Neural cell (in vitro differentiated cells): ENCODE data around the gene TRIM9. TPM values are rescaled to one million over a fixed set of nuclear protein-coding genes. Genes with fewer than 3 reads are reported as not detected.

ENCODE experiments used
- H2AFZ ChIP-seq: fragments of 200-600, 300-800 bp; sonication (generic), shearing (Covaris generic); 2 replicates; pipeline ENCODE4 v1.6.0; 2014; ENCODE audit warnings: low read depth, mild to moderate bottlenecking, antibody characterized with exemption, low read length, moderate library complexity
- H3F3A ChIP-seq: fragments of 200-600 bp; shearing (Covaris generic); 2 replicates; pipeline ENCODE4 v1.6.1; 2016; ENCODE audit warnings: mild to moderate bottlenecking, moderate library complexity, mixed read lengths, antibody characterized with exemption, low read length; ENCODE audit not compliant: insufficient read depth, poor library complexity, severe bottlenecking
- H3K27ac ChIP-seq: fragments of 200-600, 300-800 bp; sonication (generic), shearing (Covaris generic); 2 replicates; pipeline ENCODE4 v1.5.1; 2014; ENCODE audit warnings: mild to moderate bottlenecking, low read length, moderate library complexity
- H3K27me3 ChIP-seq: fragments of 300-800, 200-600 bp; sonication (generic), shearing (Covaris generic); 2 replicates; pipeline ENCODE4 v1.6.0; 2014; ENCODE audit warnings: mild to moderate bottlenecking, low read depth, low read length, moderate library complexity; ENCODE audit not compliant: insufficient read depth
- H3K36me3 ChIP-seq: fragments of 300-800, 200-600 bp; sonication (generic), shearing (Covaris generic); 2 replicates; pipeline ENCODE4 v1.5.1; 2014; ENCODE audit warnings: mild to moderate bottlenecking, antibody characterized with exemption, low read length, moderate library complexity; ENCODE audit not compliant: insufficient read depth
- H3K4me2 ChIP-seq: fragments of 300-800, 200-600 bp; sonication (generic), shearing (Covaris generic); 2 replicates; pipeline ENCODE4 v1.6.0; 2014; ENCODE audit warnings: mild to moderate bottlenecking, low read length
- H3K4me3 ChIP-seq: fragments of 300-800, 200-600 bp; sonication (generic), shearing (Covaris generic); 2 replicates; pipeline ENCODE4 v1.5.1; 2014; ENCODE audit warnings: mild to moderate bottlenecking, low read length, moderate library complexity
- H3K79me2 ChIP-seq: fragments of 200-600 bp; shearing (Covaris generic); replicated peaks from 2 replicates; pipeline ENCODE4 v1.6.0; 2014; ENCODE audit warnings: mild to moderate bottlenecking, low read length, moderate library complexity; ENCODE audit not compliant: insufficient read depth
- H3K9ac ChIP-seq: fragments of 300-800, 200-600 bp; sonication (generic), shearing (Covaris generic); 2 replicates; pipeline ENCODE4 v1.6.1; 2016; ENCODE audit warnings: mild to moderate bottlenecking, low read length, mixed read lengths
- H3K9me2 ChIP-seq: fragments of 200-600 bp; shearing (Covaris generic); 2 replicates; pipeline ENCODE4 v1.6.1; 2016; ENCODE audit warnings: mild to moderate bottlenecking, low read length, mixed read lengths; ENCODE audit not compliant: insufficient read depth
- H3K9me3 ChIP-seq: fragments of 200-600, 300-800 bp; sonication (generic), shearing (Covaris generic); 2 replicates; pipeline ENCODE4 v1.6.1; 2016; ENCODE audit warnings: mild to moderate bottlenecking, mixed run types, low read length, moderate library complexity, mixed read lengths
- H4K20me1 ChIP-seq: fragments of 200-600 bp; shearing (Covaris generic); 2 replicates; pipeline ENCODE4 v1.6.1; 2016; ENCODE audit warnings: mild to moderate bottlenecking, mixed run types; ENCODE audit not compliant: insufficient read depth
- EP300 ChIP-seq: fragments of 450-650 bp; conservative IDR thresholded peaks from 2 replicates; pipeline ENCODE4 v1.6.1; 2014; ENCODE audit warnings: antibody characterized with exemption, mild to moderate bottlenecking, moderate library complexity; ENCODE audit not compliant: poor library complexity, severe bottlenecking
- EZH2 ChIP-seq: fragments of 200-600, 300-800 bp; shearing (Covaris generic), sonication (generic); IDR thresholded peaks from 2 replicates; pipeline ENCODE4 v1.6.1; 2014; ENCODE audit warnings: antibody characterized with exemption, low read length, borderline replicate concordance, mild to moderate bottlenecking; ENCODE audit not compliant: insufficient read depth, poor library complexity, severe bottlenecking
- MXI1 ChIP-seq: fragments of 450-650 bp; conservative IDR thresholded peaks from 2 replicates; pipeline ENCODE4 v1.6.1; 2014; ENCODE audit warnings: antibody characterized with exemption, mild to moderate bottlenecking; ENCODE audit not compliant: poor library complexity, severe bottlenecking
- POLR2AphosphoS5 ChIP-seq: IDR thresholded peaks from 2 replicates; pipeline ENCODE4 v1.6.1; 2012
- RAD21 ChIP-seq: fragments of 450-650 bp; conservative IDR thresholded peaks from 2 replicates; pipeline ENCODE4 v1.6.1; 2014; ENCODE audit warnings: antibody characterized with exemption, mild to moderate bottlenecking, moderate library complexity
- REST ChIP-seq: IDR thresholded peaks from 2 replicates; pipeline ENCODE4 v1.6.1; 2012; ENCODE audit warnings: borderline replicate concordance
- SMC3 ChIP-seq: fragments of 450-650 bp; conservative IDR thresholded peaks from 2 replicates; pipeline ENCODE4 v1.6.1; 2014; ENCODE audit warnings: antibody characterized with exemption, mild to moderate bottlenecking, moderate library complexity; ENCODE audit not compliant: poor library complexity
- TAF1 ChIP-seq: IDR thresholded peaks from 2 replicates; pipeline ENCODE4 v1.6.1; 2012; ENCODE audit warnings: low read depth
- polyA plus RNA-seq: library from polyadenylated mRNA; depleted of rRNA; stranded (reverse); fragments of >200 nt; gene quantifications from 2 replicates; pipeline ENCODE4 v1.2.3, GENCODE V29; 2014
- TF ChIP-seq, protein P1 (sequence below): fragments of 450-650 bp; IDR thresholded peaks from 2 replicates; pipeline ENCODE4 v1.5.1; 2014; ENCODE audit warnings: antibody characterized with exemption, mild to moderate bottlenecking, moderate library complexity; ENCODE audit not compliant: poor library complexity, severe bottlenecking

Gene TRIM9
- polyA plus RNA-seq, 1 donor from 2014 or later = 15.9 TPM

- Histone ChIP-seq H3K36me3 (no peaks in the 10 kb centered on the region), H3K4me2 (no peak overlapping the region)
These were observed 157.1 kb downstream of the TRIM9 start for GRCh38 chr14:50937800-50938199.

DNA sequence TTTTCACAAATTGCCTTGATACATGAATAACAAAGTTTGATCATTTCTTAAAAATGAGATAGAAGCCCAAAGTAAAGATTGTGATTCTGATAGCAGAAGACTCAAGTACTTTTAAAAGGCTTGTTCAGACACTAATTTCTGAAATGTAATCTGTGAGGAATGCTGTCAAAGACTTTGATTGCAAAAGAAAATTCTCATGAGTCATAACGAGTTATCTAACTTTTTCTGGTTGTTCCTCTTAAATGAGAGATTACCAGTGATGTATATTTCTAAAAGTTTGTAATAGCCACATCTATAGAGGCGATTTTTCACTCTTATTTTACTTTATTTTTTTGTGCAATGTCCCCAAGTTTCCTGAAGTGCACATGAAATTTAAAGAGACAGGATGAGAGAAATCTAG is 157.6 kb downstream of the TRIM9 start:
- H2AFZ ChIP-seq = no peak overlapping the region
- no peaks in the 10 kb centered on the region for H3F3A ChIP-seq
- no peaks in the 10 kb centered on the region for H3K36me3 ChIP-seq
- no peaks in the 10 kb centered on the region for H3K9me2 ChIP-seq
- no peak overlapping the region for H3K4me3 ChIP-seq
- H3K27ac ChIP-seq = no peak overlapping the region
- no peak overlapping the region for H3K4me2 ChIP-seq
- H3K9me3 ChIP-seq = no peaks in the 10 kb centered on the region
- peaks cover 3% of the 10 kb centered on the region for H3K27me3 ChIP-seq
- no peak for TF ChIP-seq TAF1
- TF ChIP-seq MXI1 = no peak
- no peak for TF ChIP-seq EZH2
- no peak for TF ChIP-seq REST
- no peak for TF ChIP-seq POLR2AphosphoS5
- no peak for TF ChIP-seq RAD21
- TF ChIP-seq SMC3 = no peak
- TF ChIP-seq EP300 = no peak
- TF ChIP-seq, protein P1, sequence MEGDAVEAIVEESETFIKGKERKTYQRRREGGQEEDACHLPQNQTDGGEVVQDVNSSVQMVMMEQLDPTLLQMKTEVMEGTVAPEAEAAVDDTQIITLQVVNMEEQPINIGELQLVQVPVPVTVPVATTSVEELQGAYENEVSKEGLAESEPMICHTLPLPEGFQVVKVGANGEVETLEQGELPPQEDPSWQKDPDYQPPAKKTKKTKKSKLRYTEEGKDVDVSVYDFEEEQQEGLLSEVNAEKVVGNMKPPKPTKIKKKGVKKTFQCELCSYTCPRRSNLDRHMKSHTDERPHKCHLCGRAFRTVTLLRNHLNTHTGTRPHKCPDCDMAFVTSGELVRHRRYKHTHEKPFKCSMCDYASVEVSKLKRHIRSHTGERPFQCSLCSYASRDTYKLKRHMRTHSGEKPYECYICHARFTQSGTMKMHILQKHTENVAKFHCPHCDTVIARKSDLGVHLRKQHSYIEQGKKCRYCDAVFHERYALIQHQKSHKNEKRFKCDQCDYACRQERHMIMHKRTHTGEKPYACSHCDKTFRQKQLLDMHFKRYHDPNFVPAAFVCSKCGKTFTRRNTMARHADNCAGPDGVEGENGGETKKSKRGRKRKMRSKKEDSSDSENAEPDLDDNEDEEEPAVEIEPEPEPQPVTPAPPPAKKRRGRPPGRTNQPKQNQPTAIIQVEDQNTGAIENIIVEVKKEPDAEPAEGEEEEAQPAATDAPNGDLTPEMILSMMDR = no peak
- H4K20me1 ChIP-seq = no peaks in the 10 kb centered on the region
- no peak overlapping the region for H3K9ac ChIP-seq
- no peaks in the 10 kb centered on the region for H3K79me2 ChIP-seq

More at GRCh38 chr14:50937800-50938199, 157.1 kb downstream of the TRIM9 start:
- Histone ChIP-seq H3K27me3 (peaks cover 3% of the 10 kb centered on the region), H3K4me3 (no peak overlapping the region), H3K27ac (no peak overlapping the region), H3K9ac (no peak overlapping the region), H2AFZ (no peak overlapping the region), H3K9me2 (no peaks in the 10 kb centered on the region), H4K20me1 (no peaks in the 10 kb centered on the region), H3F3A (no peaks in the 10 kb centered on the region), H3K9me3 (no peaks in the 10 kb centered on the region), H3K79me2 (no peaks in the 10 kb centered on the region)
- TF ChIP-seq, protein P1 = no peak
- TF ChIP-seq REST (no peak), EZH2 (no peak), MXI1 (no peak), RAD21 (no peak), EP300 (no peak), TAF1 (no peak)
